Activated B cell treated with CpG ODN at 0.5 μM for 24 hours (primary cell): Measurements from ENCODE around the gene SPATA32. TPM values are rescaled to one million over a fixed set of nuclear protein-coding genes. Genes with fewer than 3 reads are reported as not detected.

Experiments used
- ATAC-seq: fragments of 200-7000 bp; cut with Tn5 transposase; one replicate; pipeline ENCODE4 v1.10.0; 2021; ENCODE audit warnings: low read depth, mild to moderate bottlenecking, moderate library complexity
- CTCF ChIA-PET: fragments of 350-600 bp; sonication (Branson Sonifier 250); formaldehyde crosslinking; loops from one replicate; lab custom pipeline; 2021; ENCODE audit warnings: antibody characterized with exemption; lab: Charles Lee
- POLR2A ChIA-PET: fragments of 350-600 bp; sonication (Branson Sonifier 250); formaldehyde crosslinking; loops from one replicate; lab custom pipeline; 2021; ENCODE audit warnings: antibody characterized with exemption; lab: Charles Lee
- DNase-seq: peaks from one replicate; pipeline ENCODE4 v3.0.0; 2022
- H3K27ac Mint-ChIP-seq: one replicate; pipeline ENCODE4 v1.8.0; 2020; ENCODE audit warnings: mixed read lengths
- H3K27me3 Mint-ChIP-seq: one replicate; pipeline ENCODE4 v1.8.0; 2021; ENCODE audit warnings: mixed read lengths
- H3K36me3 Mint-ChIP-seq: one replicate; pipeline ENCODE4 v1.8.0; 2021; ENCODE audit warnings: low read depth, mixed read lengths
- H3K4me1 Mint-ChIP-seq: one replicate; pipeline ENCODE4 v1.8.0; 2021; ENCODE audit warnings: mixed read lengths
- H3K4me3 Mint-ChIP-seq: one replicate; pipeline ENCODE4 v1.8.0; 2020; ENCODE audit warnings: mild to moderate bottlenecking, mixed read lengths
- H3K9me3 Mint-ChIP-seq: one replicate; pipeline ENCODE4 v1.8.0; 2020; ENCODE audit warnings: mixed read lengths
- CTCF ChIP-seq: fragments of 200-600 bp; IDR thresholded peaks from one replicate; pipeline ENCODE4 v1.8.0; 2022; ENCODE audit warnings: antibody characterized with exemption, mild to moderate bottlenecking
- intact Hi-C: fragments of 100-400 bp; cut with micrococcal nuclease; formaldehyde crosslinking; loops from one replicate; pipeline ENCODE4 v1.15.1; 2024
- total RNA-seq: library from RNA; stranded (reverse); gene quantifications from 2 replicates; pipeline ENCODE4 v1.2.3, GENCODE V29; 2022

Gene SPATA32
- total RNA-seq, 1 donor from 2014 or later: 0.27 TPM

DNA sequence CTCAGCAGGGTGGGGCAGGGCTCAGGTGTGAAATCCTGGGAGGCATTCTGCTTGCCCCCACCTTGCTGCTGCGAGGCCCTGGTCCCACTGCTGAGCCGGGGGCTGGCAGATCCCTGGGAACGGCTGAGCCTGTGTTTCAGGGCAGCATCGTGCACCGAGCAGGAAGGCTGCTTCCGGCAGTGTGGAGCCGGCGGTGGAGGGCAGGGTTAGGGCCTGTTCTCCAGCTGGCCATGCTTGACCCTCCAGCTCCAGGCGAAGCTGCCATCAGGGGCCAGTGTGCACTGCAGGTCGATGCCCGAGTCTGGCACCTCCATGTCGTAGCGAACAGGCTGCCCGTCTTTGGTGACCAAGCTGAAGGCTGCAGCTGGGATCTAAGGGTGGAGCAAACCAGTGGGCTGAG lies 2.5 kb upstream of the SPATA32 start:
- ATAC-seq: no peak
- intact Hi-C loops: no loop called here

DNA sequence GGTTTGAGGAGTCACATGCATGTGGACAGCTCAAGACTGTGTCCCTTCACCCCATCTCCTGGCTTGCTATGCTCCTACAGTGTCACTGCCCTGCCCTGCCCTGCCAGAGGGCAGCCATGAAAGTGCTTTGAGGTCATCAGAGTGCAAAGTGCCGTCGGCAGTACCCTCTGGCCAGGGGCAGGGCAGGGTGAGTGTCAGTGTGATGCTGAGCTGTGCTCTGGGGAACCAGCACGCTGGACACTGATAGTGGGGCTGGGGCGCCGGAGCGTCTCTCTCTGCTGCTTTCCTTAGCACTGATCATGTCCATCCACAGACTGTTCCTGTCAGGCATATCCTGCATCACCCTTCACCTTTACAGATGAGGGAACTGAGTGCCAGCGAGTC lies 1.6 kb upstream of the SPATA32 start:
- ChIA-PET POLR2A (interaction anchor here (0.6 to 1.8 kb wide), 2 partner anchors 37 to 46 kb away, joined by 5 read pairs; no protein-coding TSS in a partner anchor), CTCF (interaction anchor here (1.0 to 1.4 kb wide), 2 partner anchors 14 to 122 kb away, joined by 4 to 5 read pairs; no protein-coding TSS in a partner anchor)
- Mint-ChIP-seq H3K36me3 (peaks cover 53% of the 10 kb centered on the region), H3K9me3 (no peaks in the 10 kb centered on the region), H3K4me3 (no peak overlapping the region), H3K27ac (no peak overlapping the region), H3K27me3 (no peaks in the 10 kb centered on the region), H3K4me1 (peaks cover 17% of the 10 kb centered on the region)
- ATAC-seq: no peak
- intact Hi-C loops: no loop called here
- TF ChIP-seq CTCF: no peak
- DNase-seq: no peak

More for the DNA sequence above, 2.5 kb upstream of the SPATA32 start:
- peaks cover 17% of the 10 kb centered on the region for H3K4me1 Mint-ChIP-seq
- no peak overlapping the region for H3K4me3 Mint-ChIP-seq
- POLR2A ChIA-PET: interaction anchor here (0.6 to 1.8 kb wide), 2 partner anchors 38 to 106 kb away, joined by 3 to 5 read pairs; no protein-coding TSS in a partner anchor
- CTCF ChIA-PET: interaction anchor here (8.1 kb wide), 1 partner anchor 45 kb away, joined by 60 read pairs; no protein-coding TSS in a partner anchor
- H3K9me3 Mint-ChIP-seq: no peaks in the 10 kb centered on the region
- peaks cover 62% of the 10 kb centered on the region for H3K36me3 Mint-ChIP-seq
- H3K27me3 Mint-ChIP-seq: no peaks in the 10 kb centered on the region
- no peak for TF ChIP-seq CTCF
- no peak for DNase-seq
- peak overlapping the region; percentile 18 for H3K27ac Mint-ChIP-seq

- no peaks in the 10 kb centered on the region for H3K9me3 Mint-ChIP-seq
- peak; percentile 6 for ATAC-seq
- CTCF ChIA-PET: interaction anchor here (1.0 to 1.4 kb wide), 2 partner anchors 14 to 123 kb away, joined by 4 to 5 read pairs; no protein-coding TSS in a partner anchor
- intact Hi-C loops: loop anchor here (1.0 kb wide), 1 partner anchor 15 kb away; no protein-coding TSS in a partner anchor
- no peak for TF ChIP-seq CTCF
- no peaks in the 10 kb centered on the region for H3K27me3 Mint-ChIP-seq
- peaks cover 47% of the 10 kb centered on the region for H3K36me3 Mint-ChIP-seq
- peak overlapping the region; percentile 66 for H3K27ac Mint-ChIP-seq
- POLR2A ChIA-PET: interaction anchor here (0.6 to 1.8 kb wide), 5 partner anchors 14 to 123 kb away, joined by 3 to 5 read pairs (median 3); no protein-coding TSS in a partner anchor
- peak overlapping the region; percentile 86 for H3K4me3 Mint-ChIP-seq
- no peak for DNase-seq
- peaks cover 17% of the 10 kb centered on the region for H3K4me1 Mint-ChIP-seq
Measured at GRCh38 chr17:45262516-45263476, 902 bp upstream of the SPATA32 start.

GRCh38 chr17:45260204-45260783 lies 1.6 kb downstream of the SPATA32 start:
- no peak overlapping the region for H3K4me3 Mint-ChIP-seq
- peak overlapping the region; percentile 8 for H3K27ac Mint-ChIP-seq
- H3K27me3 Mint-ChIP-seq: no peaks in the 10 kb centered on the region
- ChIA-PET CTCF (interaction anchor here (5.2 kb wide), 1 partner anchor 41 kb away, joined by 13 read pairs; no protein-coding TSS in a partner anchor), POLR2A (interaction anchor here (0.6 to 1.8 kb wide), 4 partner anchors 9 to 55 kb away, joined by 3 to 6 read pairs (median 6); no protein-coding TSS in a partner anchor)
- intact Hi-C loops: no loop called here
- DNase-seq (no peak), ATAC-seq (no peak)
- peaks cover 14% of the 10 kb centered on the region for H3K4me1 Mint-ChIP-seq
- TF ChIP-seq CTCF: no peak
- H3K9me3 Mint-ChIP-seq: no peaks in the 10 kb centered on the region
- H3K36me3 Mint-ChIP-seq: peaks cover 25% of the 10 kb centered on the region
